ENCODE results near the gene ALDH1L1.

ALDH1L1 gene

DNA sequence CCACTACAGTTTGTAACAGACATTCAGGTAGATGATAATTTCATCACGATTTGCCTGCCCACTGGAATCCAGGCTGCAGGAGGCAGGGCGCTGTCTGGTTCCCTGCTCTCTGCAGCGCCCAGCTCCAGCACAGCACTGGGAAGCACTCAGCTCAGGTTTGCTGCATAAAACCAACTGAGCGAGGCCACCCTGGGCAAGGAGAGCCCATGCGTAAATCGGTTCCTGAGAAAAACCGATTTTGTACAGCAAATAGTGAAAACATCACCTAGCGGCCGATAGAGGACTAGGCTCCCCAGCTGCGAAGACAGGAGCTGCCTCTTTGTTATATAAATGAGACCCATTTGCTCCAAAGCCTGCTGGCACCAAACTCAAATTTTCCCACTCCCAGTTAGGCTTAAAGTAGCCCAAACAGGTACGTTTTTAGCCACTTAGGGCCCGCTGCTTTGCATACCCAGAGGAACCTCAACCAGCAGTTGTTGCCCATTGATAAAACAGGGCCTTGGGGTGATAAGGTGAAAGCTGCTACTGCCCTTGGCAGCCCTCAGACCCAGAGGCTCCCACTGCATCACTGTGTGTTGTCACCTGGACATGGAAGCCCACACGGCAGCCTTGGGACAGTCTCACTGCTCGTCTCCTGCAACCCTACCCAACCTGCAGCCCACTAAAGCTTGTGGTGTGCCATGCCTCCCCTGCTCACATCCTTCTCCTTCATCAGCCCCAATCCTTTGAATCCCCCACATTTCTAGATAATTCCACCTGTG lies 47.5 kb downstream of the ALDH1L1 start:
- DNase-seq: no peak

DNA sequence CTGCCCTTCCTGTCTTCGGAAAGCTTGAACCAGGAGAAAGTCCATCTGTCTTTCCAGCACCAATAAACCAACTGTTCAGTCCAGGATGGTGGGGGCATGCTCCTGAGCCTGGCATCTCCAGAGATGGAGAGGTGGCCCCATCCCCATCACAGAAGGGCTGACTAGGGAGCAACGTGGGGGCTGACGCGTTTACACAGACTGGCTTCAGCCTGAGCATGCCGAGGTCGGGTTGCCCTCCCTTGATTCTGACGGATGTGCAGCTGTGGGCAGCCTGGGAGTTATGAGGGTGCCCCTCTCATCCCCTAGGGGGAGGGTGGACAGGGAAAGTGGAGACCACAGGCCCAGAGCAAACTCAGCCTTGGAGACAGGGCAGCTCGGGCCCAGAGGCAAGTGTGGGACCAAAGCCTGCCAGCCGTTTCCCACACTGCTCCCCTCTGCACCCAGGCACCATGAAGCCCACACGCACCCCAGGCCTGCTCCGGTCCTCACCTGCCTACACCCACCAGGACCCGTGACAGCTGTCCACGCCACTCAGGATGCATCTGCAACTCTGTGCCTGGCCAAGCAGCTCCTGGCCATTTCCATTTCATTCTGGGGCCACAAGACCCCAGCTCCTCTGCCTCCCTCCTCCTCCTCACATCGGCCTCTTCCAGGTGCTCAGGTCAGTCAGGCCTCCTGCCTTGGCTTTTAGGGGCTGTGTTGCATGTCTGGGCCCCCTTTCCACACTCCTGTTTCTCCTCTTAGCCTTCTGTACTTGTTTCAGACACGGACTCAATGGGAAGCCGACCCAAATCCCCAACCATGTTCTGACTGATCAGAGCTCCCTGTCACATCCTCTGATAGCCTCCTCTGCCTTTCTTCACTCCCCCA lies 48.3 kb downstream of the ALDH1L1 start:
- DNase-seq: no peak

DNA sequence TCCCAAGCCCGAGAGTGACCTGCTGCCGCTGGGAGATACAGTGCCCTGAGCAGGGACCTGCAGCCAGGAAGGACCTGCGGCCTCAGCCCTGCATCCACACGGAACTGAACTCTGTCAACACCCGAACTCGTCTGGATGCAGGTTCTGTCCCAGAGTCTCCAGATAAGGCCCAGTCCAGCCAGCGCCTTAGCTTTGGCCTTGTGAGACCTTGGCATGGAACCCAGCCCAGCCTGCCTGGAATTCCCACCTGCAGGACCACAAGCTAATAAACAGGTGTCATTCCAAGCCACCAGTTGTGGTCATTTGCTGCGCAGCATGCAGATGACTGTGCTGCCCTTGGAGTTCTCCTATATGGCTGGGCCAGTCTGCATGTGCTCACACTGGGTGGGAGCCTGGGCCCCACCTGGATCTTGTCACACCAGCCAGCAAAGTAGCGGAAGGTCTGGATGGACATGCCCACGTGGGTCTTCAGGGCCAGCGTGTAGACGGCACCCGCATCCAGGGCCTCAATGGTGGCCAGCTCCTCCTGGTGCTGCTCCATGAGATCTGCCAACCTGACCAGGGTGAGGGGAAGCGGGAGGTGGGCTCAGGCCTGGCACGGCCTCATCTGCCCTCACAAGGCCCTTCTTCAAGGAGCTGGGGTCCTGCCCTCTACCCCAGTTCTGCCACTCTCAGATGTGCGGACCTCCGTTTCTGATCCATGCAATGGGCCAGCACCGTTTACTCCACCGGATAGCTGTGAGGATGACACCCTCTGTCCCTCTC lies 49.2 kb downstream of the ALDH1L1 start:
- DNase-seq: no peak

DNA sequence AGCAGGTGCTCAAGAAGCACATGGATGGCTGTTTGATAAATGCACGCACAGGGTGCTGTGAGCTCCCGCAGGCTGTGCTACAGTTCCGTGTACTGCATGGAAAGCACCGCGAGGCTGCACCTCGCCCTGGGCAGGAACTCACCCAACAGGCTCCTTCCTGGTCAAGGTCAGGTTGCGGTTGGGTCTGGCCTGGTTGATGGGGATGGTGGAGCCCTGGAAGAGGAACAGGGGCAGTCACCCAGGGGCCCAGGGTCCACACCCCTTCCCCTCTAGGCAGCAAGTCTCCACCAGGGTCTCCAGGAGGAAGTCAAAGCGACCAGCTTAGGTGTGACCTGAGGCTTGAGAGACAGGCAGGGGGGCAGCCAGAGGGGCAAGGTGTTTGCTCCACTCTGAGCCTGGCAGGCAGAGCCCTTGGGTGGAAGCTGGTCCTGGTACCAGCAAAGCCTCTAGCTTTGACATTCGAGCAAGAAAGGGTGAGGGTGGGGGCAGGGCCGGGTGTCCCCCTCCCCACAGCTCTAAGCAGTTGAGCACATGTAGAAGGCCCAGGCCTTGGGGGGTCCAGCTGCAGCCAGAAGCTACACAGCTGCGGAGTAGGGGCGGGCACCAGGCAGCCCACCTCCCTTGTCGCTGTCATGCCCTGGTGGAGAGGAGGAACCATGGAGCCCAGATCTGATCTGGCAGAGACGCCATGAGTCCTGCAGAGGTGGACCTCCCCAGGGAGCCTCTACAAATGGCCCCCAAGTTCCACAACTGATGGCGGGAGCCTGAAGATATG lies 50.1 kb downstream of the ALDH1L1 start:
- DNase-seq: no peak

DNA sequence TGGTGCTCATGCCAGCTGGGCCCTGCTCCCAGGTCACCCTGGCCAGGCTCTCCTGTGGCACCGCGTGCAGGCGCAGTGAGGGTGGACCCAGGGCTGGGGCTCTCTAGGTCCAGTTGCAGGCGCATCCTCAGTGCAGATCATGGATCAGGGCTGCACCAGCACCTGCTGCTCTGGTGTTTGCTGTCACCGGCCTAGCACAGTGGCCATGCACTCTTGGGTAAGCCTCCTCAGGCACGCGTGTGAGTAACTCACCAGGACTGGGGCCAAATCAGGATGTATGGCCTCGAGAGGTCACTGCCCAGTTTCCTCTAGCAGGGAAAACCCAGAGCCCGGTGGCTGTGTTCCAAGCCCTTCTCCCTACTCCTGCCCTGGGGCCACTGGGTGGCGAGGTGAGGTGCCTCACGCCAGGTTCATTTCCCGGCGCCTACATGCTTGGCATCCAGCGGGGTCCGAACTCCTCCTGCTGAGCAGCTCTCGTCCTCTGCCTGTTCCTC lies 50.9 kb downstream of the ALDH1L1 start:
- DNase-seq: no peak

DNA sequence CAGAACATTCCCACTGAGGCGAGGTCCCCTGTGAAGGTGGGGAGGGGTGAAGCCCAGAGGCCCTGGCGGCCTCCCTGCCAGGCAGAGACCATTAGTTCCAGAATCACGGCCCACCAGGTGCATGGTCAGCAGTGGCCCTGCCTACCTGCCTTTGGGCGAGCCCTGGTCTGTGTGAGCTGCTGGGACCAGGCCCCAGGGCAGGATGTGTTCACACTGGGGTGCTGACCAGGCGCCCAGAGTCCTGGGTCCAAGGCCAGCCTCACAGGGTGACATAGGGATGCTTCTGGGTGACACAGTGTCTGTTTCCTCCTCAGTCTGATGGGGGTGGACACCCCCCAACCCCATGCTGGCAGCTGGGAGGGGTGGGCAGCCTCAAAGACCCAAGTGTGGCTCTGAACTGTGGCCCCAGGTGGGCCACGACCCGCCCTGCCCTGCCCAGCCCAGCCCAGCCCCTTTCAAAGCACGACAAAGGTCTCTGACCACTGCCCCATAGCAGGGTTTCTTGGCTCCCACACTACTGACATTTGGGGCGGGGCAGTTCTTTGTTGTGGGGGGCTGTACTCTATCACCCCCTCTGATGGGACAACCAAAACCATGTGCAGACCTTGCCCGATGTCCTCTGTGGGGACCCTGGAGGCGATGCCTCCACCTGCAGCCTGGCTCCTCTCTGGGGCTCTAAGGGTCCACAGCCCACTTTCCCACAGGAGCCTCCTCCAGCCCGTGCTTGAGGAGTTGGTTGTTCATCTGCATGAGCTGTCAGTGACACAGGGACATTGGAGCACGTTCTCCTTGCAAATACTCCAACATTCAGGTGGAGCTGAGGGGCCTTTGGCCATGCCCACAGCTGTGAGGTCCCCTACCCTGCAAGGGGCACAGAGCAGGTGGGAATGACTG lies 51.6 kb downstream of the ALDH1L1 start:
- no peak for DNase-seq

DNA sequence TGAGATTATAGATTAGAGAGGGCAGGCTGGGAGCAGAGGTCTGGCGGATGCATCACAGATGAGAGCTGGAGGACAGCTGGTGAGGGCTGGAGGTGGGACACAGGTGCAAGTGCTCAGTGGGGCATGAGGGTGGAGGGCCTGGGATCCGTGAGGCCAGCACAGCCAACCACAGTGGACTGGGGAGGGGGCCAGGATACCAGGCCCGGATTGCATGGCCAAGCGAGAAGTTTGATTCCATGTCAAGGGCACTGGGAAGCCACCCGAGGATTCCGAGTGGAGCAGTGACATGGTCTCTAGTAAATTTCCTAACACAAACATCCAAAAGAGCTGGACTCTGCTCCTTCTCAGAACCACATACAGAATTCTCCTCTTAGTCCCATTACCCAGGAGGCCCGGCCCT lies 52.5 kb downstream of the ALDH1L1 start:
- no peak for DNase-seq

DNA sequence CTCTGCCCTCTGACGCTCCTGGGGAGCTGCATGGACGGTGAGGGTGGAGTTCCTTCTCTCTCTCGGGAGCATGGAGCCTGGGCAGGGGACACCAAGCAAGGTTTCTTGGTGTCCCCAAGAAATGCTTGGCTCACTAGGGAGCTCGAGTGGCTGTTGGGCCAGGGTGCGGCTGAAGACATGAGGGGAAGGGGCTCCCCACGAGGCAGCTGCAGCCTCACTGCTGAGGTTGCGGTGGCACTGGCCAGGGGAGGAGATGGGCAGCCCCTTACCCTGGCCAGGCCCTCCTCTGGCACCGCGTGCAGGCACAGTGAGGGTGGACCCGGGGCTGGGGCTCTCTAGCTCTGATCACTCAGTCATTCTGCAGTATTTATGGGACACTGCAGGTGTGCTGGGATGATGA lies 52.9 kb downstream of the ALDH1L1 start:
- DNase-seq: no peak

DNA sequence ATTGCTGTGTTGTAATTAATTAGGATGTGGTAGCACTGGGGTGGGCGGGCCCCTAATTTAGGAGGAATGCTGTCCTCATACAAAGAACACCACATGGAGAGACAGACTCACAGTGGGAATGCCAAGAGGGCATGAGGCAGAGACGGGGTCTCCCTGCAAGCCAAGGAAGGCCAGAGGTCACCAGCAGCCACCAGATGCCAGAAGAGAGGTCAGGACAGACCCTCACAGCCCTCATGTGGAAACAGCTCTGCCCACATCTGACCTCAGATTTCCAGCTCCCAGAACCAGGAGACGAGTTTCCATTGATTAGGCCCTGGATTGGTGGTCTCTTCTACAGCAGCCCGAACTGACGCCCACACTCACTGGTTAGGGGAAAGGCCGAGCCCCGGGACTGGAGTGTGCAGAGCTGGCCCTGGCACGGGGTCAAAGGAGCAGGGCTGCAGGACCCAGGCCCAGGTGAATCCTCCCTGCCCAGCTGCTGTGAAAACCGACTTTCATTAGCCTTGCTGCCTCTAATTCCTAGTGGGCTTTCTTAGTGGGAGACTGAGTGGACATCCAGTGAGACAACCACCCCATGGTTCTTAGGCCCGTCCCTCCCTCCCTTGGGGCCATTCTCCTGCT lies 53.5 kb downstream of the ALDH1L1 start:
- DNase-seq: no peak

DNA sequence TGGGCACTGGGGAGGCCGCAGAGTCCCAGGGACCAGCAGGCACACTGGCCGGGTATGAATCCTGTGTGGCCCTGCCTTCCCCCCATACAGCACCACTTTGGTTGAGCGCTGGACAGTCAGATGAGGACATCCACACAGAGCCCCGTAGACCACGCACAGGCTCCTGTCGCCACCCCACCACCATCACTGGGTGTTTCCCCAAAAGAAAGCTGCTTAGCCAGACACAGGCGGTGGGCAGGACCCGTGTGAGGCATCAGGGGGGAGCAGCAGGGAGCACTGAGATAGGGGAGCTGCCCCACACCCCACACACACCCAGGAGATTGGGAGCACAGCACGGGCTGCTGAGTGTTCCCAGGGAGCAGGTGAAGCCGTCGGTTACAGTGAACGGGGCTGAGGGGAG lies 54.1 kb downstream of the ALDH1L1 start:
- DNase-seq: no peak

DNA sequence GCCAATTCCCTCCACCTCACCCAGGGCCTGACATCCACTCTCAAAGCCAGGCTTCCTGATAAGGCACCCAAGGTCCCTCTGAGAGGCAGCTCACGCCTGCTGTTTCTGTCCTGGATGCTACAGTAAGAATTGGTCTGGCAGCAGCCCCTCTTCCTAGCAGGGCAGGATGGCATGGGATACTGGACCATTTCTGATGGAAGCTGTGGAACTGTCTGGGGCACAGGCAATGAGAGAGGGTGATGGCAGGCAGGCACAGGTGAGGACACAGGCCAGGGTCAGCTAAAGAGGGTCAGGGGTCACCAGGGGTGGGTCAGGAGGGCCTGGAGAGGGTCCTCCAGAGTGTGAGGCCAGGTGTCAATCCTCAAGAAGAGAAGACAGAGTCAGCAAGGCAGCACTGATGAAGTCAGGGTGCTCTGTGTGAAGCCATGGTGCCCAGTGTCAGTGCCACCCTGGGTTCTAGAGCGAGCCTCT lies 54.6 kb downstream of the ALDH1L1 start:
- DNase-seq: no peak

DNA sequence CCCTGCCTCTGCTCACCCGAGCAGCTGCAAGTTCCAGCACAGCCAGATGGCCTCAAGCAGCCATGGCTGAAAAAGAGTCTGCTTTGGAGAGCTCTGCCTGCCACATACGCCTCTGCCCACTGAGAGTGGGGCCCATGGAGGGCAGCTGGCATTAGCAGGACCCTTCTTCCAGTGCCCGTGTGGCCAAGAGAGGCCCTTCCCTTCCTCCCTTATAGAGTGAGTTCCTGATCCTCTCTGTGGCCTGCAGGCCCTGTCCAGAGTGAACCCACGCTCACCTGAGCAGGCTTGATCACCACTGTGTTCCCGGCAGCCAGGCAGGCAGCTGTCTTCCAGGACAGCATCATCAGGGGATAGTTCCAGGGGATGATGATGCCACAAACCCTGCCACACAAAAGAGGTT lies 55.0 kb downstream of the ALDH1L1 start:
- DNase-seq: no peak

DNA sequence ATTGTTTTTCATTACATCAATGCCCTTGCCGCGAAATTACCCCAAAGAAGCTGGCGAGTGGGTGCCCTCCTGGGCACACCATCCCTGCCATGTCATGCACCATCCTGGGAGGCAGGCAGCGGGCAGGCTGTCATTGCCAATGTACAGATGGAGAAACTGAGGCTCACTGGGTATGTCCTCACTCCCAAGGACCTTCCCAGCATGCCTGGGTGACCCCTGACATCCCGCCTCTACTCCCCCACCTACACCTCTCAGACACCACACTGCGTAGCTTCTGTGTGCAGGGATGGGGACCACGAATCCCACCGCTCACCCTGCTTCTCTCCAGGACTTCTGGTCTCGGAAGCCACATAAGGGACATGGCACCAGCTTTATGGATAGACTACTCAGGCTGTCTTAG lies 55.5 kb downstream of the ALDH1L1 start:
- DNase-seq: no peak

DNA sequence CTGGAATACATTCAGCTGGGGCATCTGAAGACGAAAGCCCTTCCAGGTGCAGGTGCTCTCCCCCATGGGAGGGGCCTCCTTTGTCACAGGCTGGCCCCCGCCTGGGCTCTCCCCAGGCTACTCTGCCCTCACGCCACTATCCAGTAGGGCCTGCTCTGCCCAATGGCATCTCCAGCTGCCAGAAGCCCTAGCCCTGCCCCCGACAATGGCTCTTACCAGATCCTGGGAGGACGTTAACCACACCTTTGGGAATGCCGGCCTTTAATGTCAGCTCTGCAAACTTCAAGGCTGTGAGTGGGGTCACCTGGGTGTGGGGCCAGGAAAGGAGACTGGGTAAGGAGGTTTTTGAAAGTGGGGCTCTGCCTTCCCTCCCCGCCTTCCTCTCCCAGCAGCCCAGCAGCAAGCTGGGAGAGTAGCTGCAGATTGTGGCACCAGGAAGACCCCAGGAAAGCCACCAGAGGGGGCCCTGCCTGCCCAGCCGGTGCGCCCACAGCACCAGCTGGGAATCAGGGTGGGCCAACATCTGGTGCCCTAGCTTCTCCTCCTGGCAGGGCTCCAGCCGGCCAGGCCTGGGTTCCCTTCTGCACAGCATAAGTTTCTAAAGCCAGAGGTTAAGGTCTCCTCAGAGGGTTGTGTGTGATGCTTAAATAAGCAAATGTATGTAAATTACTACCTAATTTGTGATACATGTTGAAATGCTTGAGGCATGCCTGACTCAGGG lies 56.1 kb downstream of the ALDH1L1 start:
- no peak for DNase-seq

DNA sequence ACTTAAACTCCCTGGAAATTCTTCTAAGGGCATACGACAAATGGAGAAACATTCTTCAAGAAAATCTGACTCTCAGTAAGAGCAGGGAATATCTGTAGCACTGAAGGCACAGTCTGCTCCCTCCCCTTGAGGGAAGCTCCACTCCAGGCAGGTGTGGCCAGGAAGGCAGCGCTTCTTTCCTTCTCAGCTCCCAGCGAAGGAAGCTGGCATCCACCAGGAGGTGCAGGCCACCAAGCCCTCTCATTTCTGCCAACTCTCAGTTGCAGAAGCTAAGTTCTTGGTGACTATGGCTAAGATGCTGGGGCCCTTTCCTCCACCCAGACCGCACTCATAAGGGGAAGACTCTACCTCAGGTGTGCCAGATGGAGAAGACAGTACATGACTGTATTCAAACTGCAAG lies 58.8 kb downstream of the ALDH1L1 start:
- DNase-seq: no peak

DNA sequence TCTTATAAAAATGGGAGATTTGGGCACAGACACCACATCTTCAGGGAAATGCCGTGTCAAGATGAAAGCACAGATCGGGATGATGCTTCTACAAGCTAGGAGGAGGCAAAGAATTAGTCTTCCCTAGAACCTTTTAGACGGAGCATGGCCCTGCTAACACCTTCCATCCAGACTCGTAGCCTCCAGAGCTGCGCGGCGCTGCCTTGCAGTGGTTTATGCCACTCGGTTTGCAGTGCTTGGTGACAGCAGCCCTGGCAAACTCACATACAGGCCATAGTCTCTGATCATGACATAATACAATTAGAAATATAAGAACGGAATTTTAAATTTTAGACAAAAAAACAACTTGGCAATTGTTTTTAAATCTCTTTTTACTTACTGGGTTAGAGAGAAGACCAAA lies 59.3 kb downstream of the ALDH1L1 start:
- DNase-seq: no peak

DNA sequence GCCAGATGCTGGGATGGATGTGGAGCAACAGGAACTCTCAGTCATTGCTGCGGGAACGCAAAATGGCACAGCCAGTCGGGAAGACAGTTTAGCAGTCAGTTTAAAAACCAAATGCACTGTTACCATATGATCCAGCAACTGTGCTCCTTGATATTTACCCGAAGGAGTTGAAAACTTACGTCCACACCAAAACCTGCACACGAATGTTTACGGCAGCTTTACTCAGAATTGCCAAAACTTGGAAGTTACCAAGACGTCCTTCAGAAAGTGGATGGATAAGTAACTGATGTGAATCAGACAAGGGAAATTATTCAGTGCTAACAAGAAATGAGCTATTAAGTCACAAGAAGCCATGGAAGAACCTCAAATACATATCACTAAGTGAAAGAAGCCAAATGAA lies 60.4 kb downstream of the ALDH1L1 start:
- DNase-seq: no peak

DNA sequence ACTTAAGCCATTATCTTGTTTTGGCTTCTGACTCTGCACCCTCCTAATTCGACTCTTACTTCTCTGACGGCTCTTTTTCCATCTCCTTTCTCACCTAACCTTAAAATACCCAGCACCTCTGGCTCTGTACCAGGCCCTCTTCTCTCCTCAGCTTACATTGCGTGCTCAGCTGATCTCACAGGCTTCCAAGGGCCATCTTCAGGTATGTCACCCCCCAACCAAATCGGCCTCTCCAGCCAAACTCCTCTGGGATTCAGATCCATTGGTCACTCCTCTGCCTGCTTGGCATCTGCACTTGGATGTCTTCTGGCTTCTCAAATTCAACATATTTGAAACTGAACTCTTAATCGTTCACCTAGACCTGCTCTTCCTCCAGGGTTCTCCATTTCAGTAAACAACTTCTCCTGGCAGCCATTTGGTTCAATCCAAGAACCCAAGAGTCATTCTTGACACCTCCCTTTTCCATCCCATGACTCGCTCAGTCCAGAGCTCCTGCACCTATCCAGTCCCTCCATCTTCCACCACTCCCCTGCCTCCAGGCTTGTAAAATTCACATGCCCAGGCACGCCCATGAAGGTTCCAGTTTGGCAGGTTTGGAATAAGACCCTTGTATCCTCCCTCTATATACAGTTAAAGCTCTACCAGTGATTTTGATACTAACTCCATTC lies 61.2 kb downstream of the ALDH1L1 start:
- no peak for DNase-seq

DNA sequence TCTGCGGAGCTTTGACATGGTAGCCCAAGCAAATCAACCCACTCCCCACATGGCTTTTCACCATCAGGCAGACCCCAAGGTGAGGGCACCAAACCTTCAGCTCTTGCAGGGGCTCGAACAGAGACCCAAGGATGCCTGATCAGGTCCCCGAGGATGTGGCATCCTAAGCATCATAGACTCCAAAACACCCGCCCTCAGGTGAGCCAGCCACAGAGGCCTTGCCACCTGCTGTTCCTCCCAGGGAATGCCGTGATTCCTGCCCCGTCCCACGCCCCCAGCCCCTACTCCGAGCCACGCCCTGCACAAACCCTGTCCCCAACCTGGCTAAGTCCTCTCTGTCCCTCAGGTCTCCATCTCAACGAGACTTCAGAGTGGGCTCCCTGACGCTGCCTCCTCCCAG lies 61.8 kb downstream of the ALDH1L1 start:
- DNase-seq: no peak

DNA sequence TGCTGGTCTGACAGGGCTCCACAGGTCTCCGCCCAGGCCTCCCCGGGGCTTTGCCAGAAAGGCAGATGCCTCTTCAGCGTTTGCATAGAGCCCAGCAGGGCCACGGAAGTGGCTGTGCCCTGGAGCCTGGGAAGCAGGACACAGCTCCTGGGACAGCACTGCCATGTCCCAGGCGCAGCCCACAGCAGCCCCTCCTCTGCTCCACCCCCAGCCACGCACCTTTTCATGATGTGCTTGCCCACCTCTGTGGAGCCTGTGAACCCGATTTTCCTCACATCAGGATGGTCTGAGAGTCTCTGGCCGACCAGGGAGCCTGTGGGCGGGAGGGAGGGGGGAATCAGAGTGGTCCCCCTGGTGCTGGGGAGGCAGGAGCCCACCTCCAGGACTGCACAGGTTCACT lies 62.6 kb downstream of the ALDH1L1 start:
- DNase-seq: no peak

All from NCI-H2029 treated with DMSO at 0.1 percent for 48 hours (cell line).